GM21526 (cell line): Measurements from ENCODE around the gene ASIP.
"Not testable (repeated sequence)": the region's sequence is repeated elsewhere in the genome, so short reads cannot be mapped to it uniquely, and the experiment has no call there.

Experiments
- ATAC-seq: cut with Tn5 transposase; IDR thresholded peaks from one replicate; pipeline ENCODE4 v1.9.1; 2021; ENCODE audit warnings: moderate library complexity; ENCODE audit not compliant: unreplicated experiment, low FRiP score

ASIP gene, protein sequence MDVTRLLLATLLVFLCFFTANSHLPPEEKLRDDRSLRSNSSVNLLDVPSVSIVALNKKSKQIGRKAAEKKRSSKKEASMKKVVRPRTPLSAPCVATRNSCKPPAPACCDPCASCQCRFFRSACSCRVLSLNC

DNA sequence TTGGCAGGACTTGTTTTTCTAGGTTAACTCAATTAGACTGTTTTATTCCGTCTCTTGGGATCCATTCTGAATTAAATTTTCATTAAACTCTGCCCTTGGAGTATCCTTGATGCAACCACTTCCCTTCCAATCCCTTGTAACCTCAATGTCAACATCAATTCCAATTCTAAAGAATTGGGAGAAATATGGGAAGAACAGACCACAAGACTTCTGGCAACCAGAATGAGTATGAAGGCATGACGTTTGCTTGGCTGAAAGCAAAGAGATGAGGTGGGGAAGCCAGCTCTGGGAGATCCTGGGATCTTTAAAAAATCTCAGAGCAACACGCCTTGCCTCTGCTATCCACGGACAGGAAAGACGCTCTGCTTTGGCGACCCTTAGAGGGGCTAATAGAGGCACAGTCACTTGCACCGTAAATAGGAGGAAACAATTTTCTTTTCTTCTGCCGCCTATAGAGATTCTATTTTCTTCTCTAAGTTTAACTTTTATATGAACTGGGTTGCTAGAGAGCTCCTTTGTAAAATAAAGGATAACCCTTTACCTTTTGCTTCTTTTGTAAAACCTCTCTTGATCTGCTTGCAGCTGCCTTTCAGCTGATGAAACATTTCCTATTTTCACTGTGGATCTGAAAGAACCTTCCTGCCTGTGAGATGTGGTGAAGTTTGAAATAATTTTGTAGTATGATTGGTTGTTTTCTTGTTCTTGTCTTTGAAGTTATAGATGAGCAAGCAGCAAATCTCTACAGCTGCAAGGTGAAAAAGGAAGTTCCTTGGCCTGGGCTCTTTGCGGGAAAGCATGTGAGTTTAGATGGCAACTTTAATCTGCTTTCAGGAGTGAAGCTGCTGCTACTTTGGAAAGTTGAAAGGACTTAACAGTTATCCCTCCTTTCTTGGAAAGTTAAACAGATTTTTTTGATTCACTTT, at the start of gene ASIP:
Gene ASIP (plus strand): TSS at position 731 of the 923 bp plus-strand sequence. CDS start 18,952 bp downstream, outside the sequence.
- no peak for ATAC-seq

DNA sequence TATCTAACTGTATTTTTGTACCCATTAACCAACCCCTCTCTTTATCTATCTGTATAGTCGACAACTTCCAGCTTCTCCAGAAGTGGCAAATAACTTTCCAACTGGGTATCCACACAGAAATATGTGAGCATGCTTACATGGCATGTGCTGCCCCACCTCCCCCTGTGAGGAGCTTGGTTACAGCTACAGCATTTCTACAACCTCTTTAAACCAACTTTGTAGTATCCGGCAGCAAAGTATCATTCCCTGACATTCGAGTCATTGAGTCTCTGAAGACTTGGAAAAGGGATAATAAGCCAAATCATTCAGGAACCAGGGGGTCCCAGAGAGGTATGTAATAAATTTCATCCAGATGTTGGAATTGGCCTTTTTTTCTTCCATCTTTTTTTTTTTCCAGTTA, 48.2 kb upstream of the ASIP start:
- ATAC-seq: no peak

DNA sequence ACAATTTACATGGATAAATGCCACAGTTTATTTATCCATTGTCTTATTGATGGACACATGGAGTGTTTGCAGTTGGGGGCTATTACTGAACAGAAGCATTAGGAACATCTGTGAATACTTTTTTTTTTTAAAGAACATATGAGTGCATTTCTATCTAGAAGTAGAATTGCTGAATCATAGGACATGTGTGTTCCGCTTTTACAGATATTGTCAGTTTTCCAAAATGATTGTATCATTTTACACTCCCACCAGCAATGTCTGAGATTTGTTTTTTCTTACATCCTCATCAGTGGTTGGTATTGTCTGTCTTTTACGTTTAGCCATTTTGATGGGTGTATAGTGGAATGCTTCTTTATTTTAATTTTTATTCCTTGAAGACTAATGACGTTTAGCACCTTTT, 42.0 kb upstream of the ASIP start:
- ATAC-seq: no peak

- no peak for ATAC-seq
Observed at GRCh38 chr20:34200023-34200422, 41.2 kb upstream of the ASIP start.

DNA sequence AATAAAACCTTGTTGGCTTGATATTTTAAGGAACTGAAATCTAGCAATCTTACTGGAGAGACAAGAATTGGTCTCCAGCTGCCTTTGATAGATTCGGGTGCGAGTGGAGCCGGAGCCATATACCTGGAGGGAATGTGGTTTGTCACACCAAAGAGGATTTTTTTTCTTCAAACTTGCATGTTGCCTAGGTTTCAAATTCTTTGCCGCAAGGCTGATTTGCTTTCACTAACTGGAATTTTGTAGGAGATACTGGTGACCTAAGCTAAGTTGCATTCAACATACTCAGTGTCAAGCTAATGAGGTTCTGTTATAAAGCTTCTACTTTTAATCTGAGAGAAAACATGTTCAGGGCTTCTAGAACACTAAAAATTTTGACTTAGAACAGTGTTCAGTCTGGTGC, 39.7 kb upstream of the ASIP start:
- no peak for ATAC-seq

DNA sequence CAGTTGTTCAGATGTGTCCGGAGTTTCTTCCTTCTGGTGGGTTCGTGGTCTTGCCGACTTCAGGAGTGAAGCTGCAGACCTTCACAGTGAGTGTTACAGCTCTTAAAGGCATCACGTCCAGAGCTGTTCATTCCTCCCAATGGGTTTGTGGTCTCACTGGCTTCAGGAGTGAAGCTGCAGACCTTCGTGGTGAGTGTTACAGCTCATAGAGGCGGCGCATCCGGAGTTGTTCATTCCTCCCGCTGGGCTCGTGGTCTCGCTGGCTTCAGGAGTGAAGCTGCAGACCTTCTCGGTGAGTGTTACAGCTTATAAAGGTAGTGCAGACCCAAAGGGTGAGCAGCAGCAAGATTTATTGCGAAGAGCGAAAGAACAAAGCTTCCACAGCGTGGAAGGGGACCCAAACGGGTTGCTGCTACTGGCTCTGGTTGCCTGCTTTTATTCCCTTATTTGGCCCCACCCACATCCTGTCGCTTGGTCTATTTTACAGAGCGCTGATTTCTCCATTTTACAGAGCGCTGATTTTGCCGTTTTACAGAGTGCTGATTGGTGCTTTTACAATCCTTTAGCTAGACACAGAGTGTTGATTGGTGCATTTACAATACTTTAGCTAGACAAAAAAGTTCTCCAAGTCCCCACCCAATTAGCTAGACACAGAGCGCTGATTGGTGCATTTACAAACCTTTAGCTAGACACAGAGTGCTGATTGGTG, 35.9 kb upstream of the ASIP start:
- ATAC-seq: not testable (repeated sequence)

GRCh38 chr20:34209111-34209510, 32.1 kb upstream of the ASIP start:
- no peak for ATAC-seq

GRCh38 chr20:34210271-34210670, 31.0 kb upstream of the ASIP start:
- no peak for ATAC-seq

DNA sequence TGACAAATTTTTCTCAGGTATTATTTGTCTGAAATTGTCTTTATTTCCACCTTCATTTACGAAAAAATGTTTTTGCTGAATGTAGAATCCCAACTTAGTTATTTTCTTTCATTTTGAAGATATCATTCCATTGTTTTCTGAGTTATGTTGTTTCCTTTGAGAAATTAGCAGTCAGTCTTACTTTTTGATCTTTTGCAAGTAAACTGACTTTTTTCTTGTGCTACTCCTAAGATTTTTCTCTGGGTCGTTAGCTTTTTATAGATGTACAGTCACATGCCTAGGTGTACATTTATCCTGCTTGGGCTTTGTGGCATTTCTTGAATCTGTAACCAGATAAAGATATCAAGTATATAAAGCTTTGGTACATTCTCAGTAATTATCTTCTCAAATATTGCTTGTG, 29.6 kb upstream of the ASIP start:
- ATAC-seq: no peak

DNA sequence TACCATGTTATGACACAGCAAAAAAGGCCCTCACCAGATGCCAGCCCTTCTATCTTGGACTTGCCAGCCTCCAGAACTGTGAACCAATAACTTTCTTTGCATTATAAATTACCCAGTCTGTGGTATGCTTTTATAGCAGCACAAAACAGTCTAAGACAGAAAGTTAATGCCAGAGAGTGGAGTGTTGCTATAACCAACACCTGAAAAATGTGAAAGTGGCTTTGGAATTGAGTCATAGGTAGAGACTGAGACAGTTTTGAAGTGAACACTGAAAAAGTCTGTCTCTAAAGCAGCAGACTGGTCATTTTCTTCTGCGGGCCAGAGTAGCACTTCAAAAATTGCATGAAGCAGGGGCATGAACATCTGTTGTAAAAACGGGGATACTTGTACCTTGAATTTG, 28.0 kb upstream of the ASIP start:
- no peak for ATAC-seq

DNA sequence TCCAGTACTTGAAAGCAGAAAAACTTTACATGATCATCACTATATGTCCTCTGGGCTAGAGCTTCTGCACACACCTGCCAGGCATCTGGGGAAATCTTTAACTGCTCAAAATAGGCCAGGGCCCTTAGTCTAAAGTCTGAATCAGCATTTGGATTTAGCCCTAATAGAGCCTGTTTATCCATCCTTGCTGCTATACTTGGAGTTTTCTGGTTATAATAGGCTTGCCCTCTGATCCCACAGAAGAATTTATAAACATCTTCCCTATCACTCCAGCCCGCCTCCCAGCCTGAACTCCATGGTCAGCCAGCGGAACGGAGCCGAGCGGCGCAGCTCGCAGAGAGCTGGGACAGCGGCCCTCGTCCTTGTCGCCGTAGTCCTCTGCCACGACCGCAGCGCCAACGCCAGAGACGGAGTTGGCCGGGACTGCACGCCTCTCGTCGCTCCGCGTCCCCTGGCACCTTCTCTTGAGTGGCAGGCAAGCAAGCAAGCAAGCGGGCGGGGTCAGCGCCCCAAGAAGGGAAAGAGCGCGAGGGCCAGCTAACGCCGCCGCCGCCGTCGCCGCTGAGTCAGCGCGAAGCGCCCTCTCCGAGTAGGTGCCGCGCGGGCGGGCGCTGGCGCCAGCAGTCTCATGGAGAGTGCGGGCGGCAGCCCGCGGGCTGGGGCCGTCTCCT, 25.4 kb upstream of the ASIP start:
- no peak for ATAC-seq

DNA sequence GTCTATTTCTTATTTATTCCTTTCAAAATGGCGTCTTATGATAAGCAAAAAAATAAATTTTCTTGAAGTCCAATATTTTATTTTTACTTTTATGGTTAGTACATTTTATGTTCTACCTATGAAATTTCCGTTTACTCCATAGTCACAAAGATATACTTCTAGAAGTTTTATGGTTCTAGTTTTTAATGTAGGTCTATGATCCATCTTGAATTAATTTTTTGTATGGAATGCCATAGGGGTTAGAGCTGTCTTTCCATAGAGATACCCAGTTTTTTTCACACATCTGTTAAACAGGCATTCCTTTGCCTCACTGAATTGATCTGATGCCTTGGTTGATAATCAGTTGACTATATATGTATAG, 24.9 kb upstream of the ASIP start:
- no peak for ATAC-seq

DNA sequence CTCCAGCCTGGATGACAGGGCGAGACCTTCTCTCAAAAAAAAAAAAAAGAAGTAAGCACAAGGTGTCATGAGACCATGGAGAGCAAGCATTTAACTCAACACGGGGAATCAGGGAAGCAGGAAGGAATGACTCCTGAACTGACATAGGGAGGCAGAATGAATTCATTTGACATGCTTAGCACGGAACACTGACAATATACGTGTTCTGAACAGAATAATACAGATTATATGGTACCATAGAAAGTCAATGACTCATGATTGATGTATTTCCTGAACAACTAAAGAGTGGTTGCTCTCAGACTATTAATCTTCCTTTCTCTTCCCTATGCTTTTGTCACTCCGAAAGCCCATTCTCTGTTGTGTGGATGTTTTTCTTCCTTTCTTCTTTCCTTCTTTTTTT, 20.7 kb upstream of the ASIP start:
- no peak for ATAC-seq

GRCh38 chr20:34222208-34222607, 19.0 kb upstream of the ASIP start:
- no peak for ATAC-seq

DNA sequence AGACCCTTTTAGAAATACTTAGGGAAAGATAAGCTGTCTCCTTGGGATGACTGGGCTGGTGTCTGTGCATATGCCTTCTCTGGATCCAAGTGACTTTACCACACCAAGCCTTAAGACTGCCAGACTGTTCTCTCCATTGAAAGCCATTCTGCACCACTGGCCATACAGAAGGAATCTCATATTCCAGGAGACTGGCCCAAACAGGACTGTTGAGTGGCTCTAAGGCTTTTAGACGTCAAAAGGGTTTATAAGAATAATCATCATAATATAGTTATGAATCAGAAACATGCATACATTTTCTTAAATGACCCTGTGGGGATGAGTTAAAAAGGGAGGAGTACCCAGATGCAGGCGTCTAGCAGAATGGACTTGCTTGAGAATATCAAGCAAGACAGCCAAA, 17.0 kb upstream of the ASIP start:
- not testable (repeated sequence) for ATAC-seq

DNA sequence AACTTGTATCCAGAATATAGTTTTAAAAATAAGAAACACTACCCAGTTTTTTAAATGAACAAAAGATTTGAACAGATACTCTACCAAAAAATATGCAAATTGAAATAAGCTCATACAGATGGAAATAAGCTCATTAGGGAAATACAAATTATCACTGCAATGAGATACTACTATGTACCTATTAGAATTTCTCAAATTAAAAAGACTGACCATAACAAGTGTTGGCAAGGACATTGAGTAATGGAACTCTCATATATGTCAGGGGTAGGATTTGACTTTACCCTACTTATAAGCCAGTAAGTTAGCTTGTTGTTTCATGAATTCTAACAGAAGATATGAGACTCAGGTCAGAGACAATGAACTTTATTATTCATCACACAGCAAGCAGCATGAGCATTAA, 9.6 kb upstream of the ASIP start:
- ATAC-seq: no peak

DNA sequence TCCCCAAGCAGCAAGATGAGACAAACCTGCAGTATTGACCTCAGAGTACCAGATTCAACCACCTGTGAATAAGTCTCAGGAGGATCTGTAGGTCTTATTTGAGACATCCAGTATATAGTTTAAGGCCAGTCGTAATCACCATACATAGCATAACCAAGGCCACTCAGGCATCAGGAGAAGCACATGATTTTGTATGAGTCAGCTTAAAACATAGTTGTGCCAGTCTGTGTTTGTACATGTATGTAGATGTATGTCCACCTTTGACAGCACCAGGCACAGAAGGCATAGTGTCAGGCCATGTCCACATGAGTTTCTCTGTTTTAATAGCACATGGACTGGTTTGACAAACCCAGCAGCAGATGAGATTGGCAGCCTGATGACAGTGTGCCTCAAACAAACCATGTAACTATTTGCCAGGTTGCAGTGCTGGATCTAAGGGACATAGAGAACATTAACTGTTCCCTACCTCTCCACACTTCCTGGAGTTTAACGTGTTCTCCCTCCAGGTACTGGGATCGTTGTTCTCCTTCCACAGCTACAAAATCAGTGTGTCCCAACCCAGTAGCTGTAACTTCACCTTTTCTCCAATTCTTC, 8.6 kb upstream of the ASIP start:
- no peak for ATAC-seq

DNA sequence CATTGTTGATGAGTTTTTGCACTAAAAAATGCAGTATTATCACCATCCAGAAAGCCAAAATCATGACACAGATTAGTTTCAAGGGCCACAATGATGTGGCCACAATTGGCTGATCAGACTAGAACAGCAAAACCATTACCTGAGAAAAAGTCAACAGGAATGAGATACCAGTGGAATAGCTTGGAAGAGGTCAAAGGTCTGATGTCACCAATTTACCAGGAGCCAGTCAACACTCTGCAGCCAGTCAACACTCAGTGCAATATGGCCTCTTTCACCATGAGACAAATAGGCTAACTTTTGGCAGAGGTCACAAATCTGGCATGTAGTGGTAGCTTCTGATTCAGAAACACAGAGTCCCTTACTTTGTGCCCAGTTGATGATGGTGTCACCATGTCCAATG, 7.5 kb upstream of the ASIP start:
- ATAC-seq: no peak

- no peak for ATAC-seq
Observed at GRCh38 chr20:34235875-34236274, 5.3 kb upstream of the ASIP start.

- ATAC-seq: no peak
Observed at GRCh38 chr20:34237942-34238341, 3.3 kb upstream of the ASIP start.

- ATAC-seq: no peak
Observed at GRCh38 chr20:34240121-34240520, 1.1 kb upstream of the ASIP start.
